ENCODE results near the gene MPO. TPM values are rescaled to one million over a fixed set of nuclear protein-coding genes. Genes with fewer than 3 reads are reported as not detected.
A peak's percentile ranks its signal among the peaks of the same experiment; 100 is the strongest.

Gene MPO
- total and polyA plus RNA-seq, 12 donors = 0.13 to 1.4 (median 0.36) TPM; not detected in 3

- no peak for TF ChIP-seq POLR2A (IDR thresholded peaks at IDR 0.05)
- 0 to 27% (median 19%) methylated on average over 2 to 4 of the region's 4 CpGs for WGBS, 4 donors
- H3K4me1 ChIP-seq (replicated peaks in 1 of 2) = no peaks in the 10 kb centered on the region
- H3K27ac ChIP-seq = no peak overlapping the region
- peak in 1 of 7 donors; percentile 14 for DNase-seq
- intact Hi-C loops (cut with DNase I) = no loop called here
- H3K9me3 ChIP-seq (replicated peaks in 1 of 3) = no peaks in the 10 kb centered on the region
- no peaks in the 10 kb centered on the region for H3K36me3 ChIP-seq (replicated peaks in 1 of 2)
- no peaks in the 10 kb centered on the region for H3K27me3 ChIP-seq
- no peak overlapping the region for H3K4me3 ChIP-seq
Measured at GRCh38 chr17:58242171-58242784, 38.5 kb downstream of the MPO start.

- 42 to 64% (median 56%) methylated on average over 1 of the region's 1 CpG for WGBS, 4 donors
- intact Hi-C loops (cut with DNase I) = no loop called here
- Histone ChIP-seq H3K36me3 (replicated peaks in 1 of 2) (no peaks in the 10 kb centered on the region), H3K4me3 (no peak overlapping the region), H3K27me3 (no peaks in the 10 kb centered on the region), H3K27ac (no peak overlapping the region), H3K9me3 (replicated peaks in 1 of 3) (no peaks in the 10 kb centered on the region), H3K4me1 (replicated peaks in 1 of 2) (no peaks in the 10 kb centered on the region)
- TF ChIP-seq POLR2A (IDR thresholded peaks at IDR 0.05) (no peak), CTCF (IDR thresholded peaks at IDR 0.05) (no peak)
- DNase-seq = peak in 1 of 7 donors; percentile 4
Measured at GRCh38 chr17:58239987-58240386, 40.7 kb downstream of the MPO start.

GRCh38 chr17:58238147-58238634 is 42.5 kb downstream of the MPO start, which contains the start of gene LPO:
LPO (plus strand) TSS chr17:58238584; CDS start chr17:58242980, 4,396 bp downstream.
- intact Hi-C loops (cut with DNase I) = no loop called here
- WGBS, 4 donors = 65 to 71% (median 67%) methylated on average over 5 of the region's 5 CpGs
- no peaks in the 10 kb centered on the region for H3K27me3 ChIP-seq

GRCh38 chr17:58236394-58236793 is 44.3 kb downstream of the MPO start:
- H3K4me1 ChIP-seq (replicated peaks in 1 of 2) = no peaks in the 10 kb centered on the region
- TF ChIP-seq CTCF (IDR thresholded peaks at IDR 0.05) = no peak
- H3K9me3 ChIP-seq (replicated peaks in 1 of 3) = no peaks in the 10 kb centered on the region
- 82 to 100% (median 85%) methylated on average over 2 of the region's 2 CpGs for WGBS, 4 donors
- H3K27me3 ChIP-seq = no peaks in the 10 kb centered on the region
- intact Hi-C loops (cut with DNase I) = no loop called here
- H3K27ac ChIP-seq = no peak overlapping the region
- no peaks in the 10 kb centered on the region for H3K36me3 ChIP-seq (replicated peaks in 1 of 2)
- H3K4me3 ChIP-seq = no peak overlapping the region
- DNase-seq = no peak

More at GRCh38 chr17:58238147-58238634, 42.5 kb downstream of the MPO start, which contains the start of gene LPO:
- no peak within 1 kb of the TSS for H3K4me3 ChIP-seq
- DNase-seq = no peak
- H3K36me3 ChIP-seq (replicated peaks in 1 of 2) = no peaks in the 10 kb centered on the region
- no peaks in the 10 kb centered on the region for H3K4me1 ChIP-seq (replicated peaks in 1 of 2)
- H3K9me3 ChIP-seq (replicated peaks in 1 of 3) = no peaks in the 10 kb centered on the region
- no peak within 1 kb of the TSS for H3K27ac ChIP-seq
- no peak for TF ChIP-seq CTCF (IDR thresholded peaks at IDR 0.05)
- TF ChIP-seq POLR2A (IDR thresholded peaks at IDR 0.05) = no peak

- Histone ChIP-seq H3K36me3 (replicated peaks in 1 of 2) (no peaks in the 10 kb centered on the region), H3K27ac (no peak overlapping the region), H3K27me3 (peaks cover under 1% of the 10 kb centered on the region), H3K9me3 (replicated peaks in 1 of 3) (no peaks in the 10 kb centered on the region), H3K4me1 (replicated peaks in 1 of 2) (no peaks in the 10 kb centered on the region), H3K4me3 (no peak overlapping the region)
- intact Hi-C loops (cut with DNase I) = no loop called here
- DNase-seq = no peak
- TF ChIP-seq CTCF (IDR thresholded peaks at IDR 0.05) (no peak), POLR2A (IDR thresholded peaks at IDR 0.05) (no peak)
- 44 to 84% (median 55%) methylated on average over 1 of the region's 1 CpG for WGBS, 4 donors
Measured at GRCh38 chr17:58235821-58236220, 44.9 kb downstream of the MPO start.
